Osteoblast (primary cell): ENCODE results near the gene HSD11B1L. TPM values are rescaled to one million over a fixed set of nuclear protein-coding genes. Genes with fewer than 3 reads are reported as not detected.

ENCODE experiments used
- DNase-seq: peaks from one replicate; pipeline ENCODE4 v3.0.0; 2011; ENCODE audit warnings: low spot score, mixed read lengths; ENCODE audit not compliant: insufficient read length; ENCODE audit errors: missing footprints
- H2AFZ ChIP-seq: 2 replicates; pipeline ENCODE4 v1.6.0; 2011; ENCODE audit warnings: mild to moderate bottlenecking, low read length
- H3K27ac ChIP-seq: 2 replicates; pipeline ENCODE4 v1.5.1; 2011; ENCODE audit warnings: mild to moderate bottlenecking, low read depth, low read length, moderate library complexity
- H3K27me3 ChIP-seq: 2 replicates; pipeline ENCODE4 v1.6.0; 2012; ENCODE audit warnings: mild to moderate bottlenecking, control low read depth, inconsistent platforms, low read length, moderate library complexity; ENCODE audit not compliant: insufficient read depth
- H3K36me3 ChIP-seq: 2 replicates; pipeline ENCODE4 v1.5.1; 2011; ENCODE audit warnings: mild to moderate bottlenecking, low read length, control low read depth, moderate library complexity; ENCODE audit not compliant: insufficient read depth
- H3K4me1 ChIP-seq: 2 replicates; pipeline ENCODE4 v1.5.1; 2011; ENCODE audit warnings: mild to moderate bottlenecking, low read length, control low read depth, moderate library complexity; ENCODE audit not compliant: insufficient read depth
- H3K4me2 ChIP-seq: 2 replicates; pipeline ENCODE4 v1.6.0; 2011; ENCODE audit warnings: mild to moderate bottlenecking, low read length; ENCODE audit not compliant: insufficient read depth
- H3K4me3 ChIP-seq: fragments of 200-600 bp; sonication (generic); 3 replicates; pipeline ENCODE4 v1.5.1; 2012; ENCODE audit warnings: mild to moderate bottlenecking, low read length, inconsistent platforms; ENCODE audit not compliant: insufficient read depth
- H3K79me2 ChIP-seq: 2 replicates; pipeline ENCODE4 v1.6.0; 2012; ENCODE audit warnings: mild to moderate bottlenecking, low read length, control low read depth, inconsistent platforms; ENCODE audit not compliant: insufficient read depth
- H3K9me3 ChIP-seq: 2 replicates; pipeline ENCODE4 v1.5.1; 2011; ENCODE audit warnings: low read depth, low read length, control low read depth
- H4K20me1 ChIP-seq: 2 replicates; pipeline ENCODE4 v1.6.0; 2012; ENCODE audit warnings: mild to moderate bottlenecking, low read length, control low read depth; ENCODE audit not compliant: insufficient read depth
- total RNA-seq: library from RNA; depleted of rRNA; stranded (reverse); fragments of >200 nt; gene quantifications from 2 replicates; pipeline ENCODE4 v1.2.3, GENCODE V29; 2012
- TF ChIP-seq, protein P1 (sequence below): IDR thresholded peaks from 2 replicates; pipeline ENCODE4 v1.5.1; 2011; ENCODE audit warnings: mild to moderate bottlenecking, low read depth, low read length, moderate library complexity; ENCODE audit errors: extremely low read depth

The HSD11B1L gene
- total RNA-seq, 1 donor: 14.8 TPM

- peaks cover 53% of the 10 kb centered on the region for H4K20me1 ChIP-seq
- no peak overlapping the region for H3K4me3 ChIP-seq
- no peak for DNase-seq
- peaks cover 19% of the 10 kb centered on the region for H3K4me1 ChIP-seq
- no peak overlapping the region for H3K27ac ChIP-seq
- TF ChIP-seq, protein P1, sequence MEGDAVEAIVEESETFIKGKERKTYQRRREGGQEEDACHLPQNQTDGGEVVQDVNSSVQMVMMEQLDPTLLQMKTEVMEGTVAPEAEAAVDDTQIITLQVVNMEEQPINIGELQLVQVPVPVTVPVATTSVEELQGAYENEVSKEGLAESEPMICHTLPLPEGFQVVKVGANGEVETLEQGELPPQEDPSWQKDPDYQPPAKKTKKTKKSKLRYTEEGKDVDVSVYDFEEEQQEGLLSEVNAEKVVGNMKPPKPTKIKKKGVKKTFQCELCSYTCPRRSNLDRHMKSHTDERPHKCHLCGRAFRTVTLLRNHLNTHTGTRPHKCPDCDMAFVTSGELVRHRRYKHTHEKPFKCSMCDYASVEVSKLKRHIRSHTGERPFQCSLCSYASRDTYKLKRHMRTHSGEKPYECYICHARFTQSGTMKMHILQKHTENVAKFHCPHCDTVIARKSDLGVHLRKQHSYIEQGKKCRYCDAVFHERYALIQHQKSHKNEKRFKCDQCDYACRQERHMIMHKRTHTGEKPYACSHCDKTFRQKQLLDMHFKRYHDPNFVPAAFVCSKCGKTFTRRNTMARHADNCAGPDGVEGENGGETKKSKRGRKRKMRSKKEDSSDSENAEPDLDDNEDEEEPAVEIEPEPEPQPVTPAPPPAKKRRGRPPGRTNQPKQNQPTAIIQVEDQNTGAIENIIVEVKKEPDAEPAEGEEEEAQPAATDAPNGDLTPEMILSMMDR: no peak
- H3K36me3 ChIP-seq: no peaks in the 10 kb centered on the region
- no peaks in the 10 kb centered on the region for H3K9me3 ChIP-seq
- H3K27me3 ChIP-seq: no peaks in the 10 kb centered on the region
- peaks cover 97% of the 10 kb centered on the region for H3K79me2 ChIP-seq
- no peak overlapping the region for H2AFZ ChIP-seq
- H3K4me2 ChIP-seq: no peak overlapping the region
Measured at GRCh38 chr19:5635427-5635826, 45.4 kb upstream of the HSD11B1L start.

DNA sequence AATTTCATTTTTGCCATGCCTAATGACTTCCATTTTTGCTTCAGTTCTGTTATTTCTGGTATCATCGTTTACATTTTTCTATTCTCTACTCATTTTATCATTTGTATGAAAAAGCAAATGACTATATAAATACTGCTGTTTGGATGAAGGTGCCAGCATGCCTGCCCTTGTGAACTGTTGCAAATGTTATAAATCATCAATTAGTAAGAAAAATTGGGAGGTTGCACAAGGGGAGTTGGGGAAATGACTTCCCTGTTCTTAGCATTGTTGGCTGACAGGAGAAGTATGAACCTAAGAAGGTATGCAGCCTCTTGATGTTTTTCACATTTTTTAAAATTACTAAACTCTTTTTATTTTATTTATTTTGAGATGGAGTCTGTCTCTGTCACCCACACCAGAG, 42.9 kb upstream of the HSD11B1L start:
- H3K4me1 ChIP-seq: peaks cover 6% of the 10 kb centered on the region
- H4K20me1 ChIP-seq: peaks cover 56% of the 10 kb centered on the region
- peaks cover 97% of the 10 kb centered on the region for H3K79me2 ChIP-seq
- no peak overlapping the region for H2AFZ ChIP-seq
- no peak for DNase-seq
- H3K27me3 ChIP-seq: no peaks in the 10 kb centered on the region
- TF ChIP-seq, protein P1: no peak
- no peak overlapping the region for H3K27ac ChIP-seq
- peaks cover 18% of the 10 kb centered on the region for H3K36me3 ChIP-seq
- no peak overlapping the region for H3K4me2 ChIP-seq
- no peak overlapping the region for H3K4me3 ChIP-seq
- H3K9me3 ChIP-seq: no peaks in the 10 kb centered on the region

- Histone ChIP-seq H3K27ac (no peak overlapping the region), H3K27me3 (no peaks in the 10 kb centered on the region), H3K4me3 (no peak overlapping the region), H3K4me2 (no peak overlapping the region), H2AFZ (no peak overlapping the region), H3K9me3 (no peaks in the 10 kb centered on the region), H4K20me1 (peaks cover 55% of the 10 kb centered on the region), H3K36me3 (peaks cover 47% of the 10 kb centered on the region), H3K4me1 (peaks cover 9% of the 10 kb centered on the region), H3K79me2 (peaks cover 98% of the 10 kb centered on the region)
- TF ChIP-seq, protein P1: no peak
- no peak for DNase-seq
Measured at GRCh38 chr19:5641171-5641570, 39.7 kb upstream of the HSD11B1L start.

DNA sequence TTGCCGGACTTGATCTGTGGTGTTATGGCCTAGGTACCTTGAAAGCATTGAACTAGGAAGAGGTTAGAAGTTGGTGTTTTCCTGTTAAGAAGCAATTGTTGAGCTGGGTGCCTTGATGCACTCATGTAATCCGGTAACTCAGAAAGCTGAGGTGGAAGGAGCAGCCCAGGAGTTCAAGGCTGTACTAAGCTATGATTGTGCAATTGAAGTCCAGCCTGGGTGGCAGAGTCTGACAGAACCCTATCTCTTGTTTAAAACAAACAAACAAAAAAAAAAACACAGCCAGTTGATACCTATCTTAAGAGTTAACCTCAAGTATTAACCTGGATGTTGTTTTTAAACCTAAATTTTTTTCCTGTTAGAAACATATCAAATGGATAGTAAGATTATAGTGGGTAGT, 38.6 kb upstream of the HSD11B1L start:
- H3K4me2 ChIP-seq: no peak overlapping the region
- TF ChIP-seq, protein P1: no peak
- H4K20me1 ChIP-seq: peaks cover 65% of the 10 kb centered on the region
- H3K79me2 ChIP-seq: peaks cover 99% of the 10 kb centered on the region
- no peaks in the 10 kb centered on the region for H3K9me3 ChIP-seq
- H2AFZ ChIP-seq: no peak overlapping the region
- peak overlapping the region; percentile 10 for H3K27ac ChIP-seq
- no peak overlapping the region for H3K4me3 ChIP-seq
- H3K27me3 ChIP-seq: no peaks in the 10 kb centered on the region
- peaks cover 58% of the 10 kb centered on the region for H3K36me3 ChIP-seq
- no peak for DNase-seq
- H3K4me1 ChIP-seq: peaks cover 9% of the 10 kb centered on the region
